ENCODE data around the gene PAXX.
A peak's percentile ranks its signal among the peaks of the same experiment; 100 is the strongest.
"Not testable (repeated sequence)": the region's sequence is repeated elsewhere in the genome, so short reads cannot be mapped to it uniquely, and the experiment has no call there.

Gene PAXX

GRCh38 chr9:137019891-137020683, 27.9 kb downstream of the PAXX start:
- DNase-seq: no peak

GRCh38 chr9:137020771-137021567, 28.7 kb downstream of the PAXX start:
- no peak for DNase-seq

GRCh38 chr9:137021568-137021978, 29.4 kb downstream of the PAXX start:
- no peak for DNase-seq

GRCh38 chr9:137021979-137022661, 29.9 kb downstream of the PAXX start:
- peak; percentile 72 for DNase-seq

GRCh38 chr9:137022662-137023008, 30.4 kb downstream of the PAXX start:
- no peak for DNase-seq

GRCh38 chr9:137023157-137023556, 30.9 kb downstream of the PAXX start:
- DNase-seq: no peak

- DNase-seq: no peak
These were observed 31.4 kb downstream of the PAXX start for GRCh38 chr9:137023583-137023991.

- no peak for DNase-seq
These were observed 33.3 kb downstream of the PAXX start for GRCh38 chr9:137025517-137025966.

GRCh38 chr9:137026384-137026783, 34.2 kb downstream of the PAXX start:
- no peak for DNase-seq

GRCh38 chr9:137026828-137027227, 34.6 kb downstream of the PAXX start:
- no peak for DNase-seq

- no peak for DNase-seq
These were observed 35.4 kb downstream of the PAXX start, which contains the start of gene ABCA2 for GRCh38 chr9:137027369-137028262. TSS of gene ABCA2 (minus strand) at chr9:137028237. CDS start at chr9:137028140, 97 bp downstream.

- peak; percentile 81 for DNase-seq
These were observed 36.2 kb downstream of the PAXX start for GRCh38 chr9:137028263-137029057.

GRCh38 chr9:137029058-137029936, 37.1 kb downstream of the PAXX start:
- DNase-seq: peak; percentile 79

- no peak for DNase-seq
These were observed 37.8 kb downstream of the PAXX start for GRCh38 chr9:137030006-137030405.

- DNase-seq: peak; percentile 53
These were observed 38.6 kb downstream of the PAXX start for GRCh38 chr9:137030538-137031527.

- DNase-seq: peak; percentile 49
These were observed 39.9 kb downstream of the PAXX start, which contains the start of gene FUT7 for GRCh38 chr9:137031904-137032640. TSS of gene FUT7 (minus strand) at chr9:137032088. CDS start at chr9:137031991, 97 bp downstream.

GRCh38 chr9:137032858-137033257, 40.6 kb downstream of the PAXX start:
- peak; percentile 27 for DNase-seq

- not testable (repeated sequence) for DNase-seq
These were observed 41.3 kb downstream of the PAXX start for GRCh38 chr9:137033481-137033880.

Measured in CD4-positive, alpha-beta T cell treated with Interleukin-6 for 4 hours (primary cell).